A549 (cell line): ENCODE measurements around the gene ESPN. TPM values are rescaled to one million over a fixed set of nuclear protein-coding genes. Genes with fewer than 3 reads are reported as not detected.

Experiments
- ATAC-seq, 2 experiments: fragments of 200-7000 bp in 1 of 2; fragments of >200 bp in 1 of 2; cut with Nextera tagmentation in 1 of 2; cut with Tn5 transposase in 1 of 2; 3 replicates each; pipeline versions ENCODE4 v1.8.0 to v1.9.1; 2018 to 2020; ENCODE audit warnings: mild to moderate bottlenecking in 1 of 2, moderate library complexity in 1 of 2
- CTCF ChIA-PET: fragments of 300-600 bp; sonication (Branson Sonifier 250); formaldehyde crosslinking; extraction: SDS; loops from one replicate; lab custom pipeline; 2021; ENCODE audit warnings: antibody characterized with exemption, inconsistent platforms; lab: Yijun Ruan, JAX
- POLR2A ChIA-PET: fragments of 350-600 bp; formaldehyde crosslinking; extraction: SDS; loops from one replicate; lab custom pipeline; 2021; ENCODE audit warnings: antibody characterized with exemption, inconsistent platforms; lab: Yijun Ruan, JAX
- DNase-seq, 2 experiments: peaks; one replicate each; pipeline versions ENCODE4 v3.0.0 to v3.0.0-alpha.2; 2011 to 2016; ENCODE audit warnings: low read depth in 1 of 2, low spot score in 1 of 2
- FAIRE-seq: peaks from 2 replicates; lab custom pipeline; 2011; peaks lifted over from hg19 to GRCh38; lab: Jason Lieb, UNC
- H3K27ac ChIP-seq, 2 experiments: fragments of >200 bp; sonication (Bioruptor Twin); formaldehyde crosslinking; 3 replicates each; pipeline ENCODE4 v1.5.1; 2016 to 2017
- H3K4me1 ChIP-seq: fragments of >200 bp; sonication (Bioruptor Twin); formaldehyde crosslinking; 3 replicates; pipeline ENCODE4 v1.6.1; 2016
- H3K4me2 ChIP-seq: fragments of >200 bp; sonication (Bioruptor Twin); formaldehyde crosslinking; 3 replicates; pipeline ENCODE4 v1.6.1; 2016
- H3K4me3 ChIP-seq: fragments of >200 bp; sonication (Bioruptor Twin); formaldehyde crosslinking; 3 replicates; pipeline ENCODE4 v1.5.1; 2016
- H3K9me3 ChIP-seq: fragments of >200 bp; sonication (Bioruptor Twin); formaldehyde crosslinking; 3 replicates; pipeline ENCODE4 v1.6.1; 2016
- CBX8 ChIP-seq: fragments of 200-600 bp; sonication (generic); IDR thresholded peaks from 2 replicates; pipeline ENCODE4 v1.6.1; 2016
- CEBPB ChIP-seq, 2 experiments: fragments of >200 bp in 1 of 2; sonication (Bioruptor Twin) in 1 of 2; formaldehyde crosslinking in 1 of 2; IDR thresholded peaks; 2 replicates each; pipeline ENCODE4 v1.6.1; 2012 to 2016
- CHD2 ChIP-seq: fragments of 150-350 bp; IDR thresholded peaks from 2 replicates; pipeline ENCODE4 v1.6.1; 2014; ENCODE audit warnings: low read length; ENCODE audit not compliant: partially characterized antibody
- EHF ChIP-seq: fragments of 250-450 bp; sonication (Bioruptor Pico); IDR thresholded peaks from 2 replicates; pipeline ENCODE4 v1.5.0; 2020; ENCODE audit warnings: mild to moderate bottlenecking
- ESRRA ChIP-seq: fragments of 150-350 bp; IDR thresholded peaks from 2 replicates; pipeline ENCODE4 v1.6.1; 2014; ENCODE audit warnings: mild to moderate bottlenecking, low read length, borderline replicate concordance
- HOXB5 ChIP-seq: fragments of 250-450 bp; sonication (Bioruptor Pico); IDR thresholded peaks from 2 replicates; pipeline ENCODE4 v1.5.0; 2020; ENCODE audit warnings: mild to moderate bottlenecking, moderate library complexity
- JUN ChIP-seq, 2 experiments: fragments of >200 bp; sonication (Bioruptor Twin); formaldehyde crosslinking; IDR thresholded peaks; 2 replicates in 1 of 2; 3 replicates in 1 of 2; pipeline ENCODE4 v1.6.1; 2016 to 2017
- KDM5A ChIP-seq: fragments of 200-600 bp; sonication (generic); IDR thresholded peaks from 2 replicates; pipeline ENCODE4 v1.6.1; 2016; ENCODE audit warnings: antibody characterized with exemption, mild to moderate bottlenecking
- MAZ ChIP-seq: fragments of 150-350 bp; IDR thresholded peaks from 2 replicates; pipeline ENCODE4 v1.6.1; 2014; ENCODE audit warnings: antibody characterized with exemption, low read depth, low read length, borderline replicate concordance
- MYC ChIP-seq: IDR thresholded peaks from 2 replicates; pipeline ENCODE4 v1.6.1; 2012; ENCODE audit warnings: mild to moderate bottlenecking, inconsistent platforms, low read length, improper control_type of control experiment, borderline replicate concordance
- POLR2A ChIP-seq: IDR thresholded peaks from 2 replicates; pipeline ENCODE4 v1.6.1; 2012; ENCODE audit warnings: mild to moderate bottlenecking, low read length
- RARB ChIP-seq: fragments of 250-450 bp; sonication (Bioruptor Pico); IDR thresholded peaks from 2 replicates; pipeline ENCODE4 v1.8.0; 2021; ENCODE audit warnings: mild to moderate bottlenecking, moderate library complexity
- SMC3 ChIP-seq: fragments of >200 bp; sonication (Bioruptor Twin); formaldehyde crosslinking; IDR thresholded peaks from 3 replicates; pipeline ENCODE4 v1.6.1; 2018; ENCODE audit warnings: inconsistent platforms
- TFCP2L1 ChIP-seq: fragments of 250-450 bp; sonication (Bioruptor Pico); IDR thresholded peaks from 2 replicates; pipeline ENCODE4 v1.5.0; 2021; ENCODE audit warnings: mild to moderate bottlenecking
- ZFP36 ChIP-seq: fragments of 450-650 bp; IDR thresholded peaks from 2 replicates; pipeline ENCODE4 v1.6.1; 2014; ENCODE audit warnings: borderline replicate concordance; ENCODE audit not compliant: partially characterized antibody
- ZNF302 ChIP-seq: fragments of 250-450 bp; sonication (Bioruptor Pico); IDR thresholded peaks from 2 replicates; pipeline ENCODE4 v1.9.0; 2021; ENCODE audit warnings: inconsistent platforms, mild to moderate bottlenecking, moderate library complexity
- WGBS: methylation state at CpG from one replicate; pipeline ENCODE4 v1.1.6; 2017; ENCODE audit errors: missing lambda C conversion rate; 5-methylcytosine and 5-hydroxymethylcytosine counted together
- polyA plus RNA-seq, 4 experiments: library from polyadenylated mRNA; depleted of rRNA in 3 of 4; stranded (reverse); fragments of >200 nt; fragmentation: RNase III in 1 of 4; extraction: RNeasy Plus Mini Kit Qiagen cat#74134 plus additional on column Dnase treatment in 1 of 4; gene quantifications; 2 replicates in 3 of 4; 3 replicates in 1 of 4; pipeline ENCODE4 v1.2.3, GENCODE V29; 2011 to 2017
- TF ChIP-seq, protein P1 (sequence below): IDR thresholded peaks from 2 replicates; pipeline ENCODE4 v1.6.1; 2012
- TF ChIP-seq, protein P2 (sequence below): fragments of 450-650 bp; IDR thresholded peaks from 2 replicates; pipeline ENCODE4 v1.6.1; 2014; ENCODE audit warnings: antibody characterized with exemption
- TF ChIP-seq, protein P3 (sequence below): fragments of 150-350 bp; IDR thresholded peaks from 2 replicates; pipeline ENCODE4 v1.6.1; 2014; ENCODE audit warnings: low read depth, mild to moderate bottlenecking, low read length
- TF ChIP-seq, protein P4 (sequence below): IDR thresholded peaks from 2 replicates; pipeline ENCODE4 v1.6.1; 2012
- TF ChIP-seq, protein P5 (sequence below): fragments of 200-600 bp; sonication (generic); IDR thresholded peaks from 2 replicates; pipeline ENCODE4 v1.6.1; 2016; ENCODE audit warnings: antibody characterized with exemption, mild to moderate bottlenecking, moderate library complexity

The ESPN gene
- polyA plus RNA-seq, 2 of the 4 experiments (the other 2 are of a cell fraction) = 0.22 to 0.28 TPM

DNA sequence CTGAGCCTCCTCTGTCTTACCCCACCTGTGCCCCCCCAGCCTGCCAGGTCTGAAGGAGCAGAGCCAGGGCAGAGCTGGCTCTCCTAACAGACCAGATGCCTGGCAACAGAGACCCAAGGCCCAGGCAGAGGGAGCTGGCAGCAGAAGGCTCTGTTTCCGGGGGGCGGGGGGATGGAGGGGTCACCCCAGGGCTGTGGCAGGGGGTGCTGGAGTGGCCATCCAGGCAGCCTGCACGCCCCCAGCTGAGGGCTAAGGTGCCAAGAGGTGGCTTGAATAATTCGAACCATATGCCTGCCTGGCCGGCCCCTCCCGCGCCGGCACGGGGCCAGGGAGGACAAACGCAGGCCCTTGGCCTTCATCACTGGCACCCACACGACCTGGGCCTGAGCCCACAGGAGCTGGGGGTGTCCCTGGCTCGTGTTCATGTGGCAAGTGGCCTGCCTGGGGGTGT lies 82.9 kb downstream of the ESPN start:
- Histone ChIP-seq H3K4me3 (no peak overlapping the region), H3K9me3 (no peaks in the 10 kb centered on the region), H3K27ac (no peak overlapping the region), H3K4me1 (no peaks in the 10 kb centered on the region), H3K4me2 (no peak overlapping the region)
- DNase-seq = no peak
- ChIA-PET POLR2A (no interaction called here), CTCF (interaction anchor here (0.7 to 1.6 kb wide), 4 partner anchors 9 to 47 kb away, joined by 3 to 5 read pairs (median 3); partner anchors contain the start of genes NOL9 and TAS1R1)
- TF ChIP-seq MYC = no peak
- no peak for TF ChIP-seq KDM5A
- TF ChIP-seq, protein P1, sequence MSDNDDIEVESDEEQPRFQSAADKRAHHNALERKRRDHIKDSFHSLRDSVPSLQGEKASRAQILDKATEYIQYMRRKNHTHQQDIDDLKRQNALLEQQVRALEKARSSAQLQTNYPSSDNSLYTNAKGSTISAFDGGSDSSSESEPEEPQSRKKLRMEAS = no peak
- TF ChIP-seq CEBPB (IDR thresholded peaks at IDR 0.05) = no peak
- TF ChIP-seq ZFP36 = no peak
- TF ChIP-seq RARB = no peak
- no peak for TF ChIP-seq TFCP2L1 (CRISPR knock-in tag)
- TF ChIP-seq MAZ = no peak
- no peak for TF ChIP-seq CHD2
- no peak for TF ChIP-seq ZNF302 (CRISPR knock-in tag)
- TF ChIP-seq JUN (IDR thresholded peaks at IDR 0.05) = no peak
- TF ChIP-seq, protein P2, sequence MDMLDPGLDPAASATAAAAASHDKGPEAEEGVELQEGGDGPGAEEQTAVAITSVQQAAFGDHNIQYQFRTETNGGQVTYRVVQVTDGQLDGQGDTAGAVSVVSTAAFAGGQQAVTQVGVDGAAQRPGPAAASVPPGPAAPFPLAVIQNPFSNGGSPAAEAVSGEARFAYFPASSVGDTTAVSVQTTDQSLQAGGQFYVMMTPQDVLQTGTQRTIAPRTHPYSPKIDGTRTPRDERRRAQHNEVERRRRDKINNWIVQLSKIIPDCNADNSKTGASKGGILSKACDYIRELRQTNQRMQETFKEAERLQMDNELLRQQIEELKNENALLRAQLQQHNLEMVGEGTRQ = no peak
- TF ChIP-seq CBX8 = no peak
- TF ChIP-seq, protein P3, sequence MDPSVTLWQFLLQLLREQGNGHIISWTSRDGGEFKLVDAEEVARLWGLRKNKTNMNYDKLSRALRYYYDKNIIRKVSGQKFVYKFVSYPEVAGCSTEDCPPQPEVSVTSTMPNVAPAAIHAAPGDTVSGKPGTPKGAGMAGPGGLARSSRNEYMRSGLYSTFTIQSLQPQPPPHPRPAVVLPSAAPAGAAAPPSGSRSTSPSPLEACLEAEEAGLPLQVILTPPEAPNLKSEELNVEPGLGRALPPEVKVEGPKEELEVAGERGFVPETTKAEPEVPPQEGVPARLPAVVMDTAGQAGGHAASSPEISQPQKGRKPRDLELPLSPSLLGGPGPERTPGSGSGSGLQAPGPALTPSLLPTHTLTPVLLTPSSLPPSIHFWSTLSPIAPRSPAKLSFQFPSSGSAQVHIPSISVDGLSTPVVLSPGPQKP = no peak
- 69% methylated on average over 7 of the region's 12 CpGs for WGBS
- no peak for FAIRE-seq
- ATAC-seq = no peak

DNA sequence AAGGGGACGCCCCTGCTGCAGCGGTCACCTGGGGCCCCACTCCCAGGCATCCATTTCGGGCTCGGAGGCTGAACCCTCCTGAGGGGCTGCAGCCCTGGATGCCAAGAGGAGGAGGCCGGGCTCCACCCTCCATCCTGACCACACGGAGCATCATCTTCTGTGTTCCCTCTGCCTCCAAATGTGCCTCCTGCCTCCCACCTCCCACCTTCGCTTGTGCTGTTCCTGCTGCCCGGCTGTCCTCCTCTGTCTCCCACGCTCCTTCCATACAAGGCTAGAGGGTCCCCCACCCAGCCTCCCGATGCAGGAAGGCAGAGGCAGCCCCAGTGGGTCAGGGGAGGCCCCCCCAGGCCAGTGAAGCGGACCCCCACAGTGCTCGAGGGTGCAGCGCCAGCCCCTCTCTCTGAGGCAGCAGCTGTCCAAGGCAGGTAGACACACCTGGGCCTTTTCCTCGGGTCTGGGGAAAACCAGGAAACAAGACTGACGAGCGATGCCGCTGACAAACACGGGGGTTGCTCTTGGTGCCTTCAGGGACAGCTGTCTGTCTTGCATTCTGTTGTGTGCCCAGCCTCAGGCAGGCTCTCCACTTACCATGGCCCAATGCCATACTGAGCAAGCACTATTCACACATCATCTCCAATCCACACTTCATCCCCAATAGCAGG lies 83.7 kb downstream of the ESPN start:
- no peaks in the 10 kb centered on the region for H3K4me1 ChIP-seq
- no peak overlapping the region for H3K4me2 ChIP-seq
- no peak for TF ChIP-seq EHF (CRISPR knock-in tag)
- TF ChIP-seq SMC3 = no peak
- TF ChIP-seq, protein P4, sequence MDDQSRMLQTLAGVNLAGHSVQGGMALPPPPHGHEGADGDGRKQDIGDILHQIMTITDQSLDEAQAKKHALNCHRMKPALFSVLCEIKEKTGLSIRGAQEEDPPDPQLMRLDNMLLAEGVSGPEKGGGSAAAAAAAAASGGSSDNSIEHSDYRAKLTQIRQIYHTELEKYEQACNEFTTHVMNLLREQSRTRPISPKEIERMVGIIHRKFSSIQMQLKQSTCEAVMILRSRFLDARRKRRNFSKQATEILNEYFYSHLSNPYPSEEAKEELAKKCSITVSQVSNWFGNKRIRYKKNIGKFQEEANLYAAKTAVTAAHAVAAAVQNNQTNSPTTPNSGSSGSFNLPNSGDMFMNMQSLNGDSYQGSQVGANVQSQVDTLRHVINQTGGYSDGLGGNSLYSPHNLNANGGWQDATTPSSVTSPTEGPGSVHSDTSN = no peak
- TF ChIP-seq, protein P5, sequence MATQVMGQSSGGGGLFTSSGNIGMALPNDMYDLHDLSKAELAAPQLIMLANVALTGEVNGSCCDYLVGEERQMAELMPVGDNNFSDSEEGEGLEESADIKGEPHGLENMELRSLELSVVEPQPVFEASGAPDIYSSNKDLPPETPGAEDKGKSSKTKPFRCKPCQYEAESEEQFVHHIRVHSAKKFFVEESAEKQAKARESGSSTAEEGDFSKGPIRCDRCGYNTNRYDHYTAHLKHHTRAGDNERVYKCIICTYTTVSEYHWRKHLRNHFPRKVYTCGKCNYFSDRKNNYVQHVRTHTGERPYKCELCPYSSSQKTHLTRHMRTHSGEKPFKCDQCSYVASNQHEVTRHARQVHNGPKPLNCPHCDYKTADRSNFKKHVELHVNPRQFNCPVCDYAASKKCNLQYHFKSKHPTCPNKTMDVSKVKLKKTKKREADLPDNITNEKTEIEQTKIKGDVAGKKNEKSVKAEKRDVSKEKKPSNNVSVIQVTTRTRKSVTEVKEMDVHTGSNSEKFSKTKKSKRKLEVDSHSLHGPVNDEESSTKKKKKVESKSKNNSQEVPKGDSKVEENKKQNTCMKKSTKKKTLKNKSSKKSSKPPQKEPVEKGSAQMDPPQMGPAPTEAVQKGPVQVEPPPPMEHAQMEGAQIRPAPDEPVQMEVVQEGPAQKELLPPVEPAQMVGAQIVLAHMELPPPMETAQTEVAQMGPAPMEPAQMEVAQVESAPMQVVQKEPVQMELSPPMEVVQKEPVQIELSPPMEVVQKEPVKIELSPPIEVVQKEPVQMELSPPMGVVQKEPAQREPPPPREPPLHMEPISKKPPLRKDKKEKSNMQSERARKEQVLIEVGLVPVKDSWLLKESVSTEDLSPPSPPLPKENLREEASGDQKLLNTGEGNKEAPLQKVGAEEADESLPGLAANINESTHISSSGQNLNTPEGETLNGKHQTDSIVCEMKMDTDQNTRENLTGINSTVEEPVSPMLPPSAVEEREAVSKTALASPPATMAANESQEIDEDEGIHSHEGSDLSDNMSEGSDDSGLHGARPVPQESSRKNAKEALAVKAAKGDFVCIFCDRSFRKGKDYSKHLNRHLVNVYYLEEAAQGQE = no peak
- TF ChIP-seq ESRRA = no peak
- TF ChIP-seq POLR2A = no peak
- no peak for TF ChIP-seq CEBPB (IDR thresholded peaks at IDR 0.05)
- TF ChIP-seq CBX8 = no peak
- TF ChIP-seq JUN (IDR thresholded peaks at IDR 0.05) = no peak
- no peak for TF ChIP-seq ZNF302 (CRISPR knock-in tag)
- TF ChIP-seq HOXB5 (CRISPR knock-in tag) = no peak
- no peak for TF ChIP-seq TFCP2L1 (CRISPR knock-in tag)
- DNase-seq (no peak), FAIRE-seq (no peak), ATAC-seq (peak in 1 of 2 experiments; percentile 13; a peak in 1 of 6 replicates)
- WGBS = 67% methylated on average over 13 of the region's 18 CpGs
- ChIA-PET POLR2A (no interaction called here), CTCF (interaction anchor here (1.4 to 1.6 kb wide), 3 partner anchors 13 to 18 kb away, joined by 3 to 6 read pairs (median 3); no protein-coding TSS in a partner anchor)
- H3K27ac ChIP-seq = no peak overlapping the region
- no peaks in the 10 kb centered on the region for H3K9me3 ChIP-seq
- no peak overlapping the region for H3K4me3 ChIP-seq
